GM12878 (cell line): ENCODE results near the gene SOBP.

Experiments used
- CTCF ChIP-seq, 3 experiments: IDR thresholded peaks in 2 of 3; conservative IDR thresholded peaks in 1 of 3; 2 replicates each; pipeline ENCODE4 v1.5.1; 2011; ENCODE audit warnings: low read depth in 3 of 3, low read length in 3 of 3, mild to moderate bottlenecking in 3 of 3, control low read depth in 2 of 3, moderate library complexity in 2 of 3, inconsistent platforms in 1 of 3, mixed read lengths in 1 of 3; ENCODE audit not compliant: control insufficient read depth in 2 of 3, insufficient read depth in 1 of 3; ENCODE audit errors: extremely low read depth in 1 of 3
- POLR2AphosphoS5 ChIP-seq: IDR thresholded peaks from 2 replicates; pipeline ENCODE4 v1.6.1; 2011; ENCODE audit warnings: mild to moderate bottlenecking, low read length, inconsistent platforms
- SIN3A ChIP-seq: IDR thresholded peaks from 2 replicates; pipeline ENCODE4 v1.6.1; 2012; ENCODE audit warnings: low read depth, low read length, improper control_type of control experiment

DNA sequence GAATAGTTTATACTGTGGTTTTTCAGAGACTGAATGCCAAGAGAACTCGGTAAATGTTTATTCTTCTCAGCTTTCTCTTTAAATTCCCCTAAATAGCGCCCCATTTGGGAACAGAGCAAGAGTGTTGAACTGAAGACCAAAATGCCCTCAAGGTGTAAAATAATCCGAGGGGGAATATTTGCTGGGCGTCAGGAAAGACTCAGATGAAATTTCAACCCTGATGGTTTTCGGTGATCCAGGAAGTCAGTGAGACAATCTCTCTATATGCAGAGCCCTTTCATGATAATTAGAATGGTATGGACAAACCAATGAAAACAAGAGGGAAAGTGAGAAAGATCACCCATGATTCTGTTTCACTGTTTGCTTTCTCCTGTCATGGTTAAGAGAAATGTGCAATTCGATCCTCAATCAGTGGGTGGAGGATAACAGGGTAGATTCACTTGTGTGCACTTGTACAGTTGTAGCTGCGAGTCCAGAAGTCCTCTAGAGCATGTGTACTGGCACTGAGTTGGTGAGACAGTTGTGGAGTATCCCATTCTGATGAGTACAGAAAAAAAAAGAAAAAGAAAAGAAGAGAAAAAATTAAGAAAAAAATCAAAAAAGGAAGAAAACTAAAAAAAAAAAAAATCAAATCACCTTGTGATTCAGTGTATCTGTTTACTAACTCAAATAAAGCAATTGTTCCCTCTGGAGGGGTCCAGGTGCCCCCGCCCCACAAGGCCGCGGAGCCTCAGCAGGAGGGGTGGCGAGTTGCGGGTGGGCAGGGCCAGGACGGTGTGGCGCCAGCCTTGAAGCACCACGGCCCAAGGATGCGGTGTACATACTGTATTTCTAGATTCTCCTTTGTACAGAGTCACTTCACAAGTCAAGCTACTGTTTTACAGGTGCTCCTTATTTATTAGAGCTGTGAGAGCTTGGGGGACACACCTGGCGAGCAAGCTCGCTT lies 169.3 kb downstream of the SOBP start:
- TF ChIP-seq POLR2AphosphoS5: no peak
- no peak for TF ChIP-seq CTCF (IDR thresholded peaks at IDR 0.05 in 2 of 3, conservative IDR thresholded peaks at IDR 0.05 in 1 of 3; ENCODE audit: control insufficient read depth in 2 of 3, extremely low read depth in 1 of 3, insufficient read depth in 1 of 3, low read depth in 3 of 3, low read length in 3 of 3)
- TF ChIP-seq SIN3A: no peak
